Loucy (cell line): ENCODE results near the gene SLC25A10.

Experiments
- H2AFZ ChIP-seq: fragments of 200-600 bp; sonication (generic); 2 replicates; pipeline ENCODE4 v1.6.0; 2016; ENCODE audit warnings: antibody characterized with exemption, mild to moderate bottlenecking, low read length, moderate library complexity
- H3F3A ChIP-seq: fragments of 200-600 bp; 2 replicates; pipeline ENCODE4 v1.6.0; 2016; ENCODE audit warnings: antibody characterized with exemption, low read depth, mild to moderate bottlenecking
- H3K27me3 ChIP-seq: fragments of 200-600 bp; sonication (generic); 2 replicates; pipeline ENCODE4 v1.6.1; 2014; ENCODE audit warnings: low read length, mild to moderate bottlenecking; ENCODE audit not compliant: insufficient read depth, poor library complexity, severe bottlenecking
- H3K36me3 ChIP-seq: fragments of 200-600 bp; sonication (generic); 2 replicates; pipeline ENCODE4 v1.6.1; 2016; ENCODE audit warnings: low read length; ENCODE audit not compliant: insufficient read depth
- H3K4me1 ChIP-seq: fragments of 200-600 bp; sonication (generic); 2 replicates; pipeline ENCODE4 v1.5.1; 2014; ENCODE audit warnings: low read length, mild to moderate bottlenecking; ENCODE audit not compliant: insufficient read depth, poor library complexity, severe bottlenecking
- H3K4me2 ChIP-seq: fragments of 200-600 bp; sonication (generic); 2 replicates; pipeline ENCODE4 v1.6.0; 2014; ENCODE audit warnings: antibody characterized with exemption, low read length, low read depth, mild to moderate bottlenecking; ENCODE audit not compliant: poor library complexity, severe bottlenecking
- H3K4me3 ChIP-seq: fragments of 200-600 bp; sonication (generic); 2 replicates; pipeline ENCODE4 v1.5.1; 2014; ENCODE audit warnings: low read length, mild to moderate bottlenecking, mixed read lengths; ENCODE audit not compliant: poor library complexity, severe bottlenecking
- H3K79me2 ChIP-seq: fragments of 200-600 bp; sonication (generic); 2 replicates; pipeline ENCODE4 v1.6.1; 2014; ENCODE audit warnings: low read length; ENCODE audit not compliant: insufficient read depth
- H3K9ac ChIP-seq: fragments of 200-600 bp; sonication (generic); 2 replicates; pipeline ENCODE4 v1.6.0; 2014; ENCODE audit warnings: mild to moderate bottlenecking, low read depth, low read length, moderate library complexity; ENCODE audit not compliant: poor library complexity, severe bottlenecking
- H3K9me2 ChIP-seq: fragments of 200-600 bp; sonication (generic); replicated peaks from 2 replicates; pipeline ENCODE4 v1.6.1; 2016; ENCODE audit warnings: low read depth, low read length, mixed read lengths
- H3K9me3 ChIP-seq: fragments of 200-600 bp; sonication (generic); 2 replicates; pipeline ENCODE4 v1.6.1; 2014; ENCODE audit warnings: mild to moderate bottlenecking, antibody characterized with exemption, low read length, low read depth; ENCODE audit not compliant: insufficient read depth
- H4K20me1 ChIP-seq: fragments of 200-600 bp; sonication (generic); 2 replicates; pipeline ENCODE4 v1.6.0; 2014; ENCODE audit warnings: antibody characterized with exemption, low read length, mild to moderate bottlenecking; ENCODE audit not compliant: insufficient read depth, poor library complexity, severe bottlenecking
- EZH2phosphoT487 ChIP-seq: fragments of 200-600 bp; IDR thresholded peaks from 2 replicates; pipeline ENCODE4 v1.6.1; 2018; ENCODE audit warnings: antibody characterized with exemption, mild to moderate bottlenecking, moderate library complexity, borderline replicate concordance
- TF ChIP-seq, protein P1 (sequence below): fragments of 200-600 bp; sonication (generic); conservative IDR thresholded peaks from 2 replicates; pipeline ENCODE4 v1.5.1; 2014; ENCODE audit warnings: mild to moderate bottlenecking, antibody characterized with exemption, low read length

SLC25A10 gene

DNA sequence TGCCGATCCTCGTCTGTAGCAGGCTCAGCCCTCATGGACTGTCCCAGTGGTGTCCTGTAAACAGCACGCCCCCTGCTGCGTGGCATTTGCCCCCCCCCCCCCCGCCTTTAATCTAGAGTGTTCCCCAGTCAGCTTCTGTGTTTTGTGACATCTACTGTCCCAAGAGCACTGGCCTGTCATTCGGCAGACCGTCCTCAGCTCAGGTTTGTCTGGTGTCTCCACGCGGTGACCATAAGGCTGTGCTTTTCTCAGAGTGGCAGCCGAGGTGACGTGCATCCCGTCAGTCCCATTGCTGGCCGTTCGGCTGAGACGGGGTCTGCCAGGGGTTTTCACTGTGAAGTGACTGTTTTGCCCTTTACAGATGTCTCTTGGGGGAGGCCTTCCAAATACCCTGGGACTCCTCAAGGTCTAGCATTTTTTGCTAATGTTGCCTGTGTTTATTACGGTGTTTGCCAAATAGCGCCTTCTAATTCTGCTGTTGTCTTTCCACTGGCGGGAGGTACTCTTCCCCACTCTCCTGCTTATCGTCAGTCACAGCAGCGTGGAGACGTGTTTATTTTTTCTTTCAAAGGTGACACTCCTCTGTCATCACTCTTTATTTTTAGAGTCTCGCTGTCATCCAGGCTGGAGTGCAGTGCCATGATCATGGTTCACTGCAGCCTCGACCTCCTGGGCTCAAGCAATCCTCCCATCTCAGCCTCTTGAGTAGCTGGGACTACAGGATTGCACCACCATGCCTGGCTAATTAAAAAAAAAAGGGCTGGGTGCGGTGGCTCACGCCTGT, 14.6 kb upstream of the SLC25A10 start:
- H4K20me1 ChIP-seq, result peaks cover 22% of the 10 kb centered on the region
- peaks cover 38% of the 10 kb centered on the region for H3K79me2 ChIP-seq
- no peak overlapping the region for H3K4me2 ChIP-seq
- TF ChIP-seq EZH2phosphoT487, result no peak
- TF ChIP-seq, protein P1, sequence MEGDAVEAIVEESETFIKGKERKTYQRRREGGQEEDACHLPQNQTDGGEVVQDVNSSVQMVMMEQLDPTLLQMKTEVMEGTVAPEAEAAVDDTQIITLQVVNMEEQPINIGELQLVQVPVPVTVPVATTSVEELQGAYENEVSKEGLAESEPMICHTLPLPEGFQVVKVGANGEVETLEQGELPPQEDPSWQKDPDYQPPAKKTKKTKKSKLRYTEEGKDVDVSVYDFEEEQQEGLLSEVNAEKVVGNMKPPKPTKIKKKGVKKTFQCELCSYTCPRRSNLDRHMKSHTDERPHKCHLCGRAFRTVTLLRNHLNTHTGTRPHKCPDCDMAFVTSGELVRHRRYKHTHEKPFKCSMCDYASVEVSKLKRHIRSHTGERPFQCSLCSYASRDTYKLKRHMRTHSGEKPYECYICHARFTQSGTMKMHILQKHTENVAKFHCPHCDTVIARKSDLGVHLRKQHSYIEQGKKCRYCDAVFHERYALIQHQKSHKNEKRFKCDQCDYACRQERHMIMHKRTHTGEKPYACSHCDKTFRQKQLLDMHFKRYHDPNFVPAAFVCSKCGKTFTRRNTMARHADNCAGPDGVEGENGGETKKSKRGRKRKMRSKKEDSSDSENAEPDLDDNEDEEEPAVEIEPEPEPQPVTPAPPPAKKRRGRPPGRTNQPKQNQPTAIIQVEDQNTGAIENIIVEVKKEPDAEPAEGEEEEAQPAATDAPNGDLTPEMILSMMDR, result no peak
- peaks cover 62% of the 10 kb centered on the region; the same call in 1 of the 2 replicates for H3K36me3 ChIP-seq
- H3K9me2 ChIP-seq, result no peaks in the 10 kb centered on the region
- H3K4me3 ChIP-seq, result no peak overlapping the region
- H3K9ac ChIP-seq, result no peak overlapping the region
- H3K27me3 ChIP-seq, result no peaks in the 10 kb centered on the region
- H3K9me3 ChIP-seq, result no peaks in the 10 kb centered on the region
- peaks cover 12% of the 10 kb centered on the region for H3K4me1 ChIP-seq
- H2AFZ ChIP-seq, result no peak overlapping the region
- no peaks in the 10 kb centered on the region for H3F3A ChIP-seq

DNA sequence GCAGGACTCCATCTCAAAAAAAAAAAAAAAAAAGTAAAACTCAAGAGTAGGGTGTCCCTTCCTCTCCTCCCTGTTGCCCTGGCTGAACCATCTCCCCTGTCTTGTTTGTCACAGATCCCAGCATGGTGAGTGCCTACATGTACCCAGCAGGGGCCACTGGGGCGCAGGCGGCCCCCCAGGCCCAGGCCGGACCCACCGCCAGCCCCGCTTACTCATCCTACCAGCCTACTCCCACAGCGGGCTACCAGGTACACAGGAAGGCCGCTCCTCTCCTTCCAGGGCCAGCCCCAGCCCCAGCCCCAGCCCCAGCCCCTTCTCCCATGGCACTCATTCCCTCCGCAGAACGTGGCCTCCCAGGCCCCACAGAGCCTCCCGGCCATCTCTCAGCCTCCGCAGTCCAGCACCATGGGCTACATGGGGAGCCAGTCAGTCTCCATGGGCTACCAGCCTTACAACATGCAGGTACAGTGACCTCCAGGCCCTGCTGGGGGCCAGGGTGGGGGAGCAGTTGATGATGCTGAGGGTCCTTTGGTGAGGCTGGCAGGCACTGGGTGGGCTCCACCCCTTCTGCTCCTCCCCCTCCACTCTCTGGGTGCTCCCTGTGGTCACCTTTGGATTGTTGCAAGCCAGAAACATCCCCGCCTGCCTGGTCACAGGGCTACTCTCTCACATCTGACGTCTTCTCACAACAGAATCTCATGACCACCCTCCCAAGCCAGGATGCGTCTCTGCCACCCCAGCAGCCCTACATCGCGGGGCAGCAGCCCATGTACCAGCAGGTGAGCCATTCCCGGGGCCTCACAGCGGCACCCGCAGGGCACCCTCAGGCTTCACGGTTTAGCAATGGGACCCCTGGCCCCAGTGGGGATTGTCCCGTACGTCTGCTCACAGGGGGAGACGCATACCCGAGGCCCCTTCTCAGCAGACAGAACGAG, 11.5 kb upstream of the SLC25A10 start:
- Histone ChIP-seq H3K36me3 (peaks cover 35% of the 10 kb centered on the region; the same call in 1 of the 2 replicates), H3K9me3 (no peaks in the 10 kb centered on the region), H2AFZ (no peak overlapping the region), H3K4me2 (peak overlapping the region; percentile 96), H3K9ac (no peak overlapping the region), H3F3A (no peaks in the 10 kb centered on the region), H3K9me2 (no peaks in the 10 kb centered on the region), H4K20me1 (peaks cover 37% of the 10 kb centered on the region), H3K4me1 (peaks cover 20% of the 10 kb centered on the region), H3K4me3 (peak overlapping the region; percentile 99), H3K79me2 (peaks cover 66% of the 10 kb centered on the region), H3K27me3 (no peaks in the 10 kb centered on the region)
- TF ChIP-seq, protein P1, result no peak
- no peak for TF ChIP-seq EZH2phosphoT487

DNA sequence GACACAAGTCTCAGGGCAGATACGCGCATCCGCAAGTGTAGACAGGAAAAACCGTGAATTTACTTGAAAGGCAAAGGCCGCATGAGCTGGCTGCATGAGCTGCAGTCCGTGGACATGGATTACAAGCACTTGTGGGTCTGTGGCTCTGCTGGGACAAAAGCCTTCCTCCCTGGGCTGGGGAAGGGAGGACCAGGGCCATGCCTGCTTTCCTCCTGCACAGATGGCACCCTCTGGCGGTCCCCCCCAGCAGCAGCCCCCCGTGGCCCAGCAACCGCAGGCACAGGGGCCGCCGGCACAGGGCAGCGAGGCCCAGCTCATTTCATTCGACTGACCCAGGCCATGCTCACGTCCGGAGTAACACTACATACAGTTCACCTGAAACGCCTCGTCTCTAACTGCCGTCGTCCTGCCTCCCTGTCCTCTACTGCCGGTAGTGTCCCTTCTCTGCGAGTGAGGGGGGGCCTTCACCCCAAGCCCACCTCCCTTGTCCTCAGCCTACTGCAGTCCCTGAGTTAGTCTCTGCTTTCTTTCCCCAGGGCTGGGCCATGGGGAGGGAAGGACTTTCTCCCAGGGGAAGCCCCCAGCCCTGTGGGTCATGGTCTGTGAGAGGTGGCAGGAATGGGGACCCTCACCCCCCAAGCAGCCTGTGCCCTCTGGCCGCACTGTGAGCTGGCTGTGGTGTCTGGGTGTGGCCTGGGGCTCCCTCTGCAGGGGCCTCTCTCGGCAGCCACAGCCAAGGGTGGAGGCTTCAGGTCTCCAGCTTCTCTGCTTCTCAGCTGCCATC, 10.6 kb upstream of the SLC25A10 start:
- H3K9me2 ChIP-seq, result no peaks in the 10 kb centered on the region
- peak overlapping the region; percentile 96 for H3K4me2 ChIP-seq
- H3K36me3 ChIP-seq, result peaks cover 28% of the 10 kb centered on the region; the same call in 1 of the 2 replicates
- H3F3A ChIP-seq, result no peaks in the 10 kb centered on the region
- peak overlapping the region; percentile 99 for H3K4me3 ChIP-seq
- H2AFZ ChIP-seq, result no peak overlapping the region
- peaks cover 20% of the 10 kb centered on the region for H3K4me1 ChIP-seq
- peak overlapping the region; percentile 97 for H3K9ac ChIP-seq
- H3K79me2 ChIP-seq, result peaks cover 73% of the 10 kb centered on the region
- H4K20me1 ChIP-seq, result peaks cover 39% of the 10 kb centered on the region
- TF ChIP-seq EZH2phosphoT487, result no peak
- TF ChIP-seq, protein P1, result no peak; the same call in 1 of the 2 replicates
- no peaks in the 10 kb centered on the region for H3K27me3 ChIP-seq
- no peaks in the 10 kb centered on the region for H3K9me3 ChIP-seq
